AML-193 (cell line): ENCODE data around the gene SETD2.

Experiments used
- DNase-seq, 2 experiments: peaks; one replicate each; lab custom pipeline; 2025; lab: John Stamatoyannopoulos, UW

SETD2 gene

GRCh38 chr3:46998121-46998851 is 165.6 kb downstream of the SETD2 start:
- peak in 1 of 2 experiments; percentile 18 for DNase-seq

- DNase-seq: no peak
These were observed 166.3 kb downstream of the SETD2 start for GRCh38 chr3:46997453-46998091.

- DNase-seq: no peak
These were observed 167.0 kb downstream of the SETD2 start for GRCh38 chr3:46996689-46997452.

GRCh38 chr3:46995901-46996562 is 167.9 kb downstream of the SETD2 start:
- no peak for DNase-seq

- no peak for DNase-seq
These were observed 168.8 kb downstream of the SETD2 start for GRCh38 chr3:46994801-46995731.

GRCh38 chr3:46993986-46994385 is 169.9 kb downstream of the SETD2 start:
- no peak for DNase-seq

- DNase-seq: no peak
These were observed 170.6 kb downstream of the SETD2 start for GRCh38 chr3:46993292-46993691.

GRCh38 chr3:46992231-46992630 is 171.7 kb downstream of the SETD2 start:
- no peak for DNase-seq

- no peak for DNase-seq
These were observed 172.3 kb downstream of the SETD2 start for GRCh38 chr3:46991406-46992165.

GRCh38 chr3:46990573-46991374 is 173.1 kb downstream of the SETD2 start:
- DNase-seq: no peak

- no peak for DNase-seq
These were observed 174.6 kb downstream of the SETD2 start for GRCh38 chr3:46989146-46989810.

- DNase-seq: no peak
These were observed 175.3 kb downstream of the SETD2 start for GRCh38 chr3:46988616-46989015.

GRCh38 chr3:46987743-46988401 is 176.0 kb downstream of the SETD2 start:
- peak; percentile 92 to 95 for DNase-seq

GRCh38 chr3:46987319-46987742 is 176.6 kb downstream of the SETD2 start:
- DNase-seq: no peak

- no peak for DNase-seq
These were observed 177.1 kb downstream of the SETD2 start for GRCh38 chr3:46986782-46987310.

GRCh38 chr3:46986055-46986730 is 177.7 kb downstream of the SETD2 start:
- no peak for DNase-seq

GRCh38 chr3:46985588-46985987 is 178.3 kb downstream of the SETD2 start:
- no peak for DNase-seq
